Neural progenitor cell (in vitro differentiated cells): ENCODE results near the gene BCR. TPM values are rescaled to one million over a fixed set of nuclear protein-coding genes. Genes with fewer than 3 reads are reported as not detected.
A peak's percentile ranks its signal among the peaks of the same experiment; 100 is the strongest.

Source experiments
- DNase-seq: peaks from one replicate; pipeline ENCODE4 v3.0.0-alpha.2; 2016; ENCODE audit warnings: low spot score
- H2AFZ ChIP-seq: fragments of 200-600 bp; sonication (generic); replicated peaks from 2 replicates; pipeline ENCODE4 v1.6.1; 2016; ENCODE audit warnings: antibody characterized with exemption
- H3F3A ChIP-seq: fragments of 200-600 bp; sonication (generic); 2 replicates; pipeline ENCODE4 v1.6.1; 2016; ENCODE audit warnings: antibody characterized with exemption, low read depth
- H3K27ac ChIP-seq: fragments of 200-600 bp; sonication (generic); 2 replicates; pipeline ENCODE4 v1.5.1; 2016; ENCODE audit warnings: mild to moderate bottlenecking
- H3K27me3 ChIP-seq: fragments of 200-600 bp; sonication (generic); 2 replicates; pipeline ENCODE4 v1.6.1; 2016; ENCODE audit warnings: mild to moderate bottlenecking, moderate library complexity
- H3K36me3 ChIP-seq: fragments of 200-600 bp; sonication (generic); 2 replicates; pipeline ENCODE4 v1.5.1; 2016
- H3K4me1 ChIP-seq: fragments of 200-600 bp; sonication (generic); 2 replicates; pipeline ENCODE4 v1.6.1; 2016; ENCODE audit warnings: mixed run types
- H3K4me2 ChIP-seq: fragments of 200-600 bp; sonication (generic); 2 replicates; pipeline ENCODE4 v1.6.1; 2016
- H3K4me3 ChIP-seq: fragments of 200-600 bp; sonication (generic); 2 replicates; pipeline ENCODE4 v1.5.1; 2016
- H3K79me2 ChIP-seq: fragments of 200-600 bp; sonication (generic); 2 replicates; pipeline ENCODE4 v1.6.1; 2016; ENCODE audit warnings: low read depth
- H3K9ac ChIP-seq: fragments of 200-600 bp; sonication (generic); 2 replicates; pipeline ENCODE4 v1.6.1; 2016
- H3K9me3 ChIP-seq: fragments of 200-600 bp; sonication (generic); 2 replicates; pipeline ENCODE4 v1.5.1; 2016; ENCODE audit warnings: low read depth
- H4K20me1 ChIP-seq: fragments of 200-600 bp; sonication (generic); 2 replicates; pipeline ENCODE4 v1.6.1; 2016; ENCODE audit warnings: low read depth
- H3K27ac Mint-ChIP-seq: 3 replicates; pipeline ENCODE4 v1.8.0; 2021; ENCODE audit warnings: mixed read lengths
- H3K27me3 Mint-ChIP-seq: 2 replicates; pipeline ENCODE4 v1.8.0; 2022; ENCODE audit warnings: low read depth, mild to moderate bottlenecking, inconsistent platforms, moderate library complexity, mixed read lengths; ENCODE audit not compliant: insufficient read depth
- H3K36me3 Mint-ChIP-seq: 3 replicates; pipeline ENCODE4 v1.8.0; 2021; ENCODE audit warnings: mixed read lengths
- H3K4me1 Mint-ChIP-seq: 3 replicates; pipeline ENCODE4 v1.8.0; 2021; ENCODE audit warnings: mixed read lengths
- H3K4me3 Mint-ChIP-seq: 3 replicates; pipeline ENCODE4 v1.8.0; 2021; ENCODE audit warnings: mild to moderate bottlenecking, moderate library complexity, mixed read lengths
- H3K9me3 Mint-ChIP-seq: 3 replicates; pipeline ENCODE4 v1.8.0; 2020; ENCODE audit warnings: mixed read lengths
- CTCF ChIP-seq: fragments of 200-600 bp; sonication (generic); IDR thresholded peaks from 2 replicates; pipeline ENCODE4 v1.5.1; 2017; ENCODE audit warnings: antibody characterized with exemption, mild to moderate bottlenecking
- EZH2 ChIP-seq: fragments of 200-600 bp; sonication (generic); IDR thresholded peaks from 2 replicates; pipeline ENCODE4 v1.6.1; 2017; ENCODE audit warnings: antibody characterized with exemption, mild to moderate bottlenecking, moderate library complexity
- EZH2phosphoT487 ChIP-seq: fragments of 200-600 bp; sonication (generic); IDR thresholded peaks from 2 replicates; pipeline ENCODE4 v1.6.1; 2017; ENCODE audit warnings: antibody characterized with exemption
- total RNA-seq: library from RNA; depleted of rRNA; stranded (reverse); fragments of >200 nt; gene quantifications from 2 replicates; pipeline ENCODE4 v1.2.3, GENCODE V29; 2015; ENCODE audit warnings: low replicate concordance

BCR gene
- total RNA-seq, 1 donor from 2014 or later = 35.5 TPM

- Histone ChIP-seq H3K4me1 (peaks cover 8% of the 10 kb centered on the region), H3F3A (peaks cover 9% of the 10 kb centered on the region)
These were observed 42.3 kb upstream of the BCR start for GRCh38 chr22:23137905-23138561.

DNA sequence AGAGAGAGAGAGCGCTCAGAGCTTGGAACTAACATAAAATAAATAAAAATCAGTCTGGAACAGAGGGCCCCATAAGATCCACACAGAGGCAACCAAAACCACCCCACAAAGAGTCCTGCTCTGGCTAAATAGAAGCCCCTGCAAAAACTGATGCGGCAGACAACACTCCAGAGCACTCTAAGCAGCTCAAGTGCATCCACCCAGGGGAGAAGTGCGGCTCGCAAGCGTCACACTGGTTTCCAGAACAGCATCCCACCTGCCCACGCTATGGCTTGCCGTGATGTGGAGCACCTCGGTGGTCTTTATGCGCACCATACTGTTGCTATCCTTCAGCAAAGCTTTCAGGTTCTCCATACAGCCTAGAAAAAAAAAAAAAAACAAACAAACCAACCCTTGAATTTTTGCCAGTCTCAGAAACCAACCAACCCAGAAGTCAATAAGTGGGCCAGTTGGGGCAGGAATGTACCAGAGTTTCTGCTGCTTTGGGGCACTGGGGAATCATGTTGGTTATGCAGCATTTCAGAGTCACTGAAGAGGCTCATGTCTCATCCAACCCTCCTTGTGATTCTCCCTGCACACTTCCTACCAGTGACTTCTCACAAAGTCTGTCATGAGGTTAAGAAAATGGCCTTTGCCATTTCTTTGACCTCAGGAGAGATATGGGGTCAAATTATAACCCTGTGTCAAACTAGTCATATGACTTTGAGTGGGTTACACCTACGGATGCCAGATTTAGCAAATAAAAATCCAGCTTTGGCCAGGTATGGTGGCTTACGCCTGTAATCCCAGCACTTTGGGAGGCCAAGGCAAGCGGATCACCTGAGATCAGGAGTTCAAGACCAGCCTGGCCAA is 41.5 kb upstream of the BCR start:
- no peaks in the 10 kb centered on the region for H3K9me3 ChIP-seq
- H3K27me3 Mint-ChIP-seq = no peaks in the 10 kb centered on the region

More at GRCh38 chr22:23137905-23138561, 42.3 kb upstream of the BCR start:
- Histone ChIP-seq H4K20me1 (no peaks in the 10 kb centered on the region), H3K9ac (no peak overlapping the region), H2AFZ (no peak overlapping the region), H3K36me3 (no peaks in the 10 kb centered on the region), H3K4me2 (no peak overlapping the region), H3K4me3 (no peak overlapping the region), H3K9me3 (no peaks in the 10 kb centered on the region), H3K27me3 (no peaks in the 10 kb centered on the region), H3K27ac (no peak overlapping the region), H3K79me2 (no peaks in the 10 kb centered on the region)
- H3K4me3 Mint-ChIP-seq = no peak overlapping the region
- TF ChIP-seq EZH2 (no peak), EZH2phosphoT487 (no peak), CTCF (no peak)
- H3K27me3 Mint-ChIP-seq = no peaks in the 10 kb centered on the region
- peak overlapping the region; percentile 72 for H3K27ac Mint-ChIP-seq
- DNase-seq = no peak
- peaks cover 25% of the 10 kb centered on the region for H3K4me1 Mint-ChIP-seq
- H3K36me3 Mint-ChIP-seq = no peaks in the 10 kb centered on the region
- H3K9me3 Mint-ChIP-seq = no peaks in the 10 kb centered on the region

GRCh38 chr22:23140385-23140784 is 39.9 kb upstream of the BCR start:
- Histone ChIP-seq H3K9ac (no peak overlapping the region), H3K4me2 (no peak overlapping the region), H3K27me3 (peaks cover 4% of the 10 kb centered on the region), H3K4me3 (no peak overlapping the region), H3K4me1 (peaks cover 8% of the 10 kb centered on the region), H3F3A (peaks cover 19% of the 10 kb centered on the region), H2AFZ (no peak overlapping the region), H3K9me3 (no peaks in the 10 kb centered on the region), H3K27ac (no peak overlapping the region), H4K20me1 (no peaks in the 10 kb centered on the region), H3K79me2 (no peaks in the 10 kb centered on the region), H3K36me3 (no peaks in the 10 kb centered on the region)
- H3K27me3 Mint-ChIP-seq = peaks cover 3% of the 10 kb centered on the region
- DNase-seq = no peak
- H3K9me3 Mint-ChIP-seq = no peaks in the 10 kb centered on the region
- H3K36me3 Mint-ChIP-seq = no peaks in the 10 kb centered on the region
- TF ChIP-seq EZH2phosphoT487 (no peak), EZH2 (no peak), CTCF (no peak)
- H3K4me3 Mint-ChIP-seq = no peak overlapping the region
- H3K27ac Mint-ChIP-seq = no peak overlapping the region
- peaks cover 41% of the 10 kb centered on the region for H3K4me1 Mint-ChIP-seq

More for the DNA sequence above, 41.5 kb upstream of the BCR start:
- TF ChIP-seq CTCF (no peak), EZH2 (no peak), EZH2phosphoT487 (no peak)
- Mint-ChIP-seq H3K4me3 (no peak overlapping the region), H3K9me3 (no peaks in the 10 kb centered on the region), H3K27ac (peak overlapping the region; percentile 72), H3K4me1 (peaks cover 30% of the 10 kb centered on the region), H3K36me3 (no peaks in the 10 kb centered on the region)
- Histone ChIP-seq H2AFZ (no peak overlapping the region), H3K4me3 (no peak overlapping the region), H3K36me3 (no peaks in the 10 kb centered on the region), H4K20me1 (no peaks in the 10 kb centered on the region), H3K79me2 (no peaks in the 10 kb centered on the region), H3K27ac (no peak overlapping the region), H3K4me1 (peaks cover 8% of the 10 kb centered on the region), H3K27me3 (no peaks in the 10 kb centered on the region), H3F3A (peaks cover 15% of the 10 kb centered on the region), H3K9ac (no peak overlapping the region), H3K4me2 (no peak overlapping the region)
- no peak for DNase-seq
